HEK293T (cell line): ENCODE results near the gene MAPK13.

Experiments used
- CTCF ChIA-PET: fragments of 350-600 bp; formaldehyde crosslinking; extraction: SDS; loops from one replicate; lab custom pipeline; 2021; ENCODE audit warnings: antibody characterized with exemption, inconsistent platforms; lab: Yijun Ruan, JAX
- POLR2A ChIA-PET: fragments of 350-600 bp; formaldehyde crosslinking; extraction: SDS; loops from one replicate; lab custom pipeline; 2020; ENCODE audit warnings: antibody characterized with exemption, inconsistent platforms; lab: Yijun Ruan, JAX
- DNase-seq: peaks from one replicate; pipeline ENCODE4 v3.0.0; 2012; ENCODE audit warnings: mixed read lengths; ENCODE audit errors: extremely low spot score
- ARNT ChIP-seq: fragments of 450-650 bp; IDR thresholded peaks from 2 replicates; pipeline ENCODE4 v1.6.1; 2017; ENCODE audit warnings: mild to moderate bottlenecking
- BHLHE40 ChIP-seq: fragments of 450-650 bp; IDR thresholded peaks from 2 replicates; pipeline ENCODE4 v1.6.1; 2016; ENCODE audit warnings: mild to moderate bottlenecking, moderate library complexity, borderline replicate concordance
- CTBP1 ChIP-seq: fragments of 450-650 bp; IDR thresholded peaks from 2 replicates; pipeline ENCODE4 v1.6.1; 2016; ENCODE audit warnings: borderline replicate concordance
- ELF4 ChIP-seq: fragments of 450-650 bp; IDR thresholded peaks from 2 replicates; pipeline ENCODE4 v1.6.1; 2017; ENCODE audit warnings: antibody characterized with exemption
- FOXA1 ChIP-seq: fragments of 450-650 bp; IDR thresholded peaks from 2 replicates; pipeline ENCODE4 v1.6.1; 2016; ENCODE audit warnings: mild to moderate bottlenecking
- FOXK2 ChIP-seq: fragments of 450-650 bp; IDR thresholded peaks from 2 replicates; pipeline ENCODE4 v1.6.1; 2016; ENCODE audit warnings: mild to moderate bottlenecking
- FOXM1 ChIP-seq: fragments of 450-650 bp; IDR thresholded peaks from 2 replicates; pipeline ENCODE4 v1.6.1; 2017; ENCODE audit warnings: mild to moderate bottlenecking, borderline replicate concordance
- HDGF ChIP-seq: fragments of 450-650 bp; IDR thresholded peaks from 2 replicates; pipeline ENCODE4 v1.6.1; 2017; ENCODE audit warnings: antibody characterized with exemption, borderline replicate concordance
- L3MBTL2 ChIP-seq: fragments of 450-650 bp; conservative IDR thresholded peaks from 2 replicates; pipeline ENCODE4 v1.6.1; 2016; ENCODE audit warnings: mild to moderate bottlenecking
- LEF1 ChIP-seq: fragments of 450-650 bp; IDR thresholded peaks from 2 replicates; pipeline ENCODE4 v1.6.1; 2017; ENCODE audit warnings: mild to moderate bottlenecking, borderline replicate concordance
- NFRKB ChIP-seq: fragments of 450-650 bp; IDR thresholded peaks from 2 replicates; pipeline ENCODE4 v1.6.1; 2016; ENCODE audit warnings: mild to moderate bottlenecking, moderate library complexity
- SP1 ChIP-seq: fragments of 450-650 bp; IDR thresholded peaks from 2 replicates; pipeline ENCODE4 v1.6.1; 2017
- SUZ12 ChIP-seq: fragments of 450-650 bp; IDR thresholded peaks from 2 replicates; pipeline ENCODE4 v1.6.1; 2016; ENCODE audit warnings: mild to moderate bottlenecking
- TARDBP ChIP-seq: fragments of 450-650 bp; IDR thresholded peaks from 2 replicates; pipeline ENCODE4 v1.6.1; 2016
- ZNF384 ChIP-seq: fragments of 450-650 bp; IDR thresholded peaks from 2 replicates; pipeline ENCODE4 v1.6.1; 2016
- TF ChIP-seq, protein P1 (sequence below): fragments of 450-650 bp; IDR thresholded peaks from 2 replicates; pipeline ENCODE4 v1.6.1; 2016

The MAPK13 gene

GRCh38 chr6:36145495-36145894 is 15.2 kb downstream of the MAPK13 start:
- ChIA-PET CTCF (no interaction called here), POLR2A (no interaction called here)
- TF ChIP-seq L3MBTL2: no peak
- no peak for TF ChIP-seq FOXM1
- no peak for TF ChIP-seq TARDBP
- no peak for TF ChIP-seq SP1
- no peak for TF ChIP-seq BHLHE40
- TF ChIP-seq LEF1: no peak
- TF ChIP-seq CTBP1: no peak
- TF ChIP-seq, protein P1, sequence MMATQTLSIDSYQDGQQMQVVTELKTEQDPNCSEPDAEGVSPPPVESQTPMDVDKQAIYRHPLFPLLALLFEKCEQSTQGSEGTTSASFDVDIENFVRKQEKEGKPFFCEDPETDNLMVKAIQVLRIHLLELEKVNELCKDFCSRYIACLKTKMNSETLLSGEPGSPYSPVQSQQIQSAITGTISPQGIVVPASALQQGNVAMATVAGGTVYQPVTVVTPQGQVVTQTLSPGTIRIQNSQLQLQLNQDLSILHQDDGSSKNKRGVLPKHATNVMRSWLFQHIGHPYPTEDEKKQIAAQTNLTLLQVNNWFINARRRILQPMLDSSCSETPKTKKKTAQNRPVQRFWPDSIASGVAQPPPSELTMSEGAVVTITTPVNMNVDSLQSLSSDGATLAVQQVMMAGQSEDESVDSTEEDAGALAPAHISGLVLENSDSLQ: no peak
- no peak for TF ChIP-seq ARNT
- TF ChIP-seq HDGF: no peak
- DNase-seq: no peak

DNA sequence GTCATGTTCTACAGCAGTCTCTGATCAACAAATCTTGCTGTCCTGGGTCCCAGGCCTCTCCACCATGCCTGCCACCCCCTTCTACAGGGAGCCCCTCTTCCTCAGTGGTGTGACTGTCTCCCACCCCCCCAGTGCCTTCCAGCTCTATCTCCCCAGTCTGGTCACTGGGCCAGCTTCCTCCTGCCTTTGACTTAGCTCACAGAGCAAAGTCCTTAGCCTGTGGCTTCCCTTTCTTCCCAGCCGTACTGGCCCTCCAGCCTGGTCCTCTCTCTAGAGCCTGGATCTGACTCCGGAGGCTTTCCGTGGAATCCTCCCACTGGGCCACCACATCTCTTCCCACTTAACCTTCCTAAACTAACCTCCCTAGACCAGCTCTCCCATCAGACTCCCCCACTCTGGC is 17.0 kb downstream of the MAPK13 start:
- DNase-seq: no peak
- ChIA-PET CTCF (no interaction called here), POLR2A (no interaction called here)
- TF ChIP-seq BHLHE40 (no peak), HDGF (no peak), SP1 (no peak), SUZ12 (no peak), ELF4 (no peak), L3MBTL2 (no peak), ARNT (no peak), TARDBP (no peak), FOXM1 (no peak), LEF1 (no peak), CTBP1 (no peak), FOXK2 (no peak), ZNF384 (no peak), NFRKB (no peak), FOXA1 (no peak)
- TF ChIP-seq, protein P1: no peak

DNA sequence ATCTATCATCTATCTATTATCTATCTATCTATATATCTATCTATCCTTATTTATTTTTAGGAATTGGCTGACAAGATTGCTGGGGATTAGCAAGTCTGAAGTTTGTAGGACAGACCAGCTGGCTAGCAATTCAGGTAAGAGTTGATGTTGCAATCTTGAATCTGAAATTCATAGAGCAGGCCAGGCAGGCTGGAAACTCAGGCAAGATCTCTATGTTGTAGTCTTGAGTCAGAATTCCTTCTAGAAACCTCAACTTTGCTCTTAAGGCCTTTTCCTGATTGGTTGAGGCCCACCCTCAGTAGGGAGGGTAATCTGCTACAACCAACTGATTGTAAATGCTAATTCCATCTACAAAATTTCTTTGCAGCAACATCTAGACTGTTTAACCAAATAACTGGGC is 19.2 kb downstream of the MAPK13 start:
- TF ChIP-seq FOXM1 (no peak), SP1 (no peak), CTBP1 (no peak), TARDBP (no peak), ZNF384 (no peak), LEF1 (no peak), BHLHE40 (no peak), ELF4 (no peak), L3MBTL2 (no peak), HDGF (no peak), NFRKB (no peak), FOXA1 (no peak), FOXK2 (no peak), ARNT (no peak), SUZ12 (no peak)
- TF ChIP-seq, protein P1: no peak
- POLR2A ChIA-PET: no interaction called here
- no peak for DNase-seq
- CTCF ChIA-PET: no interaction called here

GRCh38 chr6:36150283-36150682 is 20.0 kb downstream of the MAPK13 start:
- POLR2A ChIA-PET: no interaction called here

GRCh38 chr6:36154286-36154685 is 24.0 kb downstream of the MAPK13 start:
- ChIA-PET POLR2A (no interaction called here), CTCF (no interaction called here)
- DNase-seq: no peak
- TF ChIP-seq, protein P1: no peak
- TF ChIP-seq FOXM1 (no peak), FOXK2 (no peak), ZNF384 (no peak), TARDBP (no peak), SUZ12 (no peak), LEF1 (no peak), ELF4 (no peak)

More at GRCh38 chr6:36150283-36150682, 20.0 kb downstream of the MAPK13 start:
- CTCF ChIA-PET: no interaction called here
- DNase-seq: no peak
- TF ChIP-seq BHLHE40 (no peak), FOXM1 (no peak), NFRKB (no peak), FOXA1 (no peak), CTBP1 (no peak), ARNT (no peak), FOXK2 (no peak), TARDBP (no peak), L3MBTL2 (no peak), ELF4 (no peak), LEF1 (no peak), ZNF384 (no peak), SP1 (no peak), SUZ12 (no peak), HDGF (no peak)
- TF ChIP-seq, protein P1: no peak
